ENCODE results near the gene ASB14.
"Not testable (repeated sequence)": the region's sequence is repeated elsewhere in the genome, so short reads cannot be mapped to it uniquely, and the experiment has no call there.

The ASB14 gene

DNA sequence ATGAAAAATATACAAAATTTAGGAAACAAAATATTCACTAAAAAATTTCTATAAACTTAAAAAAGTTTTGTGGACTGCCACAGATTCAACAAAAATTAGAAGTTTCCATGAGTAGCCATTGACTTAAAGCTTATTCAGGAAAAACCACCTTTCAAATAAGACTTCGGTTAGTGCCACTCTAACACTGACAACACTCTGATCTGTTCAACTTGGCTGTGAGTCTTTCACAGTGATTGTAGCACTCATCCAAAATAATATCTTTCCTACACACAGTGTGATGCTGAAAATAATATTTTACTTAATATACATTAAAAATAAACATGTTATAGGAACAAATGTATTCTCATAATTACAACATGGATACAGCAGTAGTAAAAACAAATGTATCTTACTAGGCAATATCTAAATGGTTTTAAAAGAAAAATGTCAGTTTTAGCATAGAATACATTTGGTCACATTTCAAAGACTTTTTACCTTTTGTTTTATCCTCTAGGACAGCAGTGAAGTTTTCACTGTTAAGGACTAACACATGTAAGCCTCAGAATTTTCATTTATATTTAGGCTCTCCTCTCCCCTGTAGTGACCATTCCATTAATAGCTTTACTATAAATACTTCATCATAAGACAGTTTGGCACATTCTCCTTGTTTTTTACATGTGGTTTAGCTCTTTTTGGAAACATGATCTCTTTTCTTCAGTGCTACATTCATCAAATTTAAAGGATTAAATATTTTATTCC is at the start of gene ASB14:
Gene ASB14, minus strand, starts transcription at position 527 of the 738 bp plus-strand sequence. CDS start 652 bp downstream, outside the sequence.
- no peak for DNase-seq (ENCODE audit: low read depth in 1 of 2, low spot score in 1 of 2)

DNA sequence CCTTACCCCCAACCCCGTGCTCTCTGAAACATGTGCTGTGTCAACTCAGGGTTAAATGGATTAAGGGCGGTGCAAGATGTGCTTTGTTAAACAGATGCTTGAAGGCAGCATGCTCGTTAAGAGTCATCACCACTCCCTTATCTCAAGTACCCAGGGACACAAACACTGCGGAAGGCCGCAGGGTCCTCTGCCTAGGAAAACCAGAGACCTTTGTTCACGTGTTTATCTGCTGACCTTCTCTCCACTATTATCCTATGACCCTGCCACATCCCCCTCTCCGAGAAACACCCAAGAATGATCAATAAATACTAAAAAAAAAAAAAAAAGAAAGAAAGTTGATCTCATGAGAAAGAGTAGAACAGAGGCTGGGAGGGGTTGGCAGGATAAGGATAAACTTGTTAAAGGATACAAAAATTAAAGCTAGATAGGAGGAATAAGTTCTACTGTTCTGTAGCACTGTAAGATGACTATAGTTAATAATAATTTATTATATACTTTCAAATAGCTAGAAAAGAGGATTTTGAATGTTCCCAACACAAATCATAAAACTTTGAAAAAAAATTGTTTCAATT is 46.7 kb upstream of the ASB14 start:
- DNase-seq (ENCODE audit: low read depth in 1 of 2, low spot score in 1 of 2), result not testable (repeated sequence)

DNA sequence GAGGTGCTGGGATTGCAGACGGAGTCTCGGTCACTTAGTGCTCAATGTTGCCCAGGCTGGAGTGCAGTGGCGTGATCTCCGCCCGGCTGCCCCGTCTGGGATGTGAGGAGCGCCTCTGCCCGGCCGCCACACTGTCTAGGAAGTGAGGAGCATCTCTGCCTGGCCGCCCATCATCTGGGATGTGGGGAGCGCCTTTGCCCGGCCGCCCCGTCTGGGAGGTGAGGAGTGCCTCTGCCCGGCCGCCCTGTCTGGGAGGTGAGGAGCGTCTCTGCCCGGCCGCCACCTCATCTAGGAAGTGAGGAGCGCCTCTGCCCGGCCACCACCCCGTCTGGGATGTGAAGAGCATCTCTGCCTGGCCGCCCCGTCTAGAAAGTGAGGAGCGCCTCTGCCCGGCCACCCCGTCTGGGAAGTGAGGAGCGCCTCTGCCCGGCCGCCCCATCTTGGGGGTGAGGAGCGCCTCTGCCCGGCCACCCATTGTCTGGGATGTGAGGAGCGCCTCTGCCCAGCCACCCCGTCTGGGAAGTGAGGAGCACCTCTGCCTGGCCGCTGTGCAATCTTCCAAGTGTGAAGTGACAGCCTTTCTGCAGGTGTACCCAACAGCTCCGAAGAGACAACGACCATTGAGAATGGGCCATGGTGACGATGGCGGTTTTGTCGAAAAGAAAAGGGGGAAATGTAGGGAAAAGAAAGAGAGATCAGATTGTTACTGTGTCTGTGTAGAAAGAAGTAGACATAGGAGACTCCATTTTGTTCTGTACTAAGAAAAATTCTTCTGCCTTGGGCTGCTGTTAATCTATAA is 46.0 kb upstream of the ASB14 start:
- not testable (repeated sequence) for DNase-seq (ENCODE audit: low read depth in 1 of 2, low spot score in 1 of 2)

DNA sequence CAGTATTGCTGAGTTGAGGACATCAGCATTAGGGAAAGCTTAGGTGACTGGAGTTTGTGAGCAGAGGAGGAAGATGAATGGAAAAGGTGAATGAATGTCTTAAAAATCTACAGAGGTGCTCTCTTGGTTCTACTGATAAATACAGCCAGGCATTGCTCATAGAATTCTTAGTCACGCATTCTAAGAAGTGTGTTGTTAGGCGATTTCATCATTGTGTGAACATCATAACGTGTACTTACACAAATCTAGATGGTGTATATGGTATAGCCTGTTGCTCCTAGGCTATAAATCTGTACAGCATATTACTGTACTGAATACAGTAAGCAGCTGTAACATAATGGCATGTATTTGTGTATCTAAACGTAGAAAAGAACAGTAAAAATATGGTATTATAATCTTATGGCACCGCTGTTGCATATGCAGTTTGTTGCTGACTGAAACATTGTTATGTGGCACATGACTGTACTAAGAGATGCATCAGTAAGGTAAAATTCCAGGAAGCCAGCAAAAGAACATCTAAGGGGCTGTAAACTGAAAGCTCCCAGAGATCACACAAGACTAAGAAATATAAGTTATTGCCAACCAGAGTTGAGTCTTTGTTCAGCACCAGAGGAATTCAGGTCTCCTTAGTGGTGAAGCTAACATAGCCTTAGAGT is 42.9 kb upstream of the ASB14 start:
- no peak for DNase-seq (ENCODE audit: low read depth in 1 of 2, low spot score in 1 of 2)

DNA sequence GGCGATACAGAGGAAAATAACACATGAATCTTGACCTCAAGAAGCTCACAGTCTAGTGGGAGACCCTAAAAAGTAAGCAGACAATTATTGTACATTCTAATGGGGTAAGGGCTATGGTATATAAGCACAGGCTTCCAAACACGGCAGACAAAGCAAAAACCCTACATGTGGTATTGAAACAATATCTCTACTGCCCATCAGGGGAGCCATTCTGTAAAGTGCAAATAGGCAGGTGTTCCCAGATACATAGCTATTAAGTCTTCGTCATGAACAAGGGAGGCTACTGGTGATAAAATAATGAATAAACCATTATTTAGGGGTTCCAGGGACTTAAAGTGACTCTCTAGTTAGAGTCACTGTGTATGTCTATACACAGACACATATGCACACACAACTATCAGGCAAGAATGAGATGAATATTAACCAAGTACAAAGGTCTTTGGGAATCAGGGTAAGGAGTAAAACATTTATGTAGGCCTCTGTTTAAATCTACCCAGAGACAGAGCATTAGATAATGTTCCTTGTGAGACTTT is 38.7 kb upstream of the ASB14 start:
- DNase-seq (ENCODE audit: low read depth in 1 of 2, low spot score in 1 of 2), result no peak

DNA sequence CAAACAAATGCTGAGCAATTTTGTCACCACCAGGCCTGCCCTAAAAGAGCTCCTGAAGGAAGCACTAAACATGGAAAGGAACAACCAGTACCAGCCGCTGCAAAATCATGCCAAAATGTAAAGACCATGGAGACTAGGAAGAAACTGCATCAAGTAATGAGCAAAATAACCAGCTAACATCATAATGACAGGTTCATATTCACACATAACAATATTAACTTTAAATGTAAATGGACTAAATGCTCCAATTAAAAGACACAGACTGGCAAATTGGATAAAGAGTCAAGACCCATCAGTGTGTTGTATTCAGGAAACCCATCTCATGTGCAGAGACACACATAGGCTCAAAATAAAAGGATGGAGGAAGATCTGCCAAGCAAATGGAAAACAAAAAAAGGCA is 34.0 kb upstream of the ASB14 start:
- not testable (repeated sequence) for DNase-seq (ENCODE audit: low read depth in 1 of 2, low spot score in 1 of 2)

DNA sequence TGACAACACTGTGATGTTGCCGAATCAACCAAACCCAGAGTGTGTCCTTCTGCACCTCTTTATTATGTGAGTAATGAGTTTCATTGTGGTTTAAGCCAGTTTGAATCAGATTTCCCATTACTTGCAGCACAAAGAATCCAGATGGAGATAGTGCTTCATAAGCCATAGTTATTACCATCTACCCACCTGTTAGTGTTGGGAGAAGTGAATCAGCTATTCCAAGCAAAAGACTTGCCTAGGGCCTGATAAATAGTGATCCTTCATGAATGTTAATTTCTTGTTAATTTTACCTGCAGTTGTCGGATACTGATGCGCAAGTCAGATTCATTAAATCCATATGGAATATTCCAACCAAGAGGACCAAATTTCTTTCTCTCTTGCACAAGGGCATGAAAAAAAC is 21.7 kb upstream of the ASB14 start:
- DNase-seq (ENCODE audit: low read depth in 1 of 2, low spot score in 1 of 2), result no peak

DNA sequence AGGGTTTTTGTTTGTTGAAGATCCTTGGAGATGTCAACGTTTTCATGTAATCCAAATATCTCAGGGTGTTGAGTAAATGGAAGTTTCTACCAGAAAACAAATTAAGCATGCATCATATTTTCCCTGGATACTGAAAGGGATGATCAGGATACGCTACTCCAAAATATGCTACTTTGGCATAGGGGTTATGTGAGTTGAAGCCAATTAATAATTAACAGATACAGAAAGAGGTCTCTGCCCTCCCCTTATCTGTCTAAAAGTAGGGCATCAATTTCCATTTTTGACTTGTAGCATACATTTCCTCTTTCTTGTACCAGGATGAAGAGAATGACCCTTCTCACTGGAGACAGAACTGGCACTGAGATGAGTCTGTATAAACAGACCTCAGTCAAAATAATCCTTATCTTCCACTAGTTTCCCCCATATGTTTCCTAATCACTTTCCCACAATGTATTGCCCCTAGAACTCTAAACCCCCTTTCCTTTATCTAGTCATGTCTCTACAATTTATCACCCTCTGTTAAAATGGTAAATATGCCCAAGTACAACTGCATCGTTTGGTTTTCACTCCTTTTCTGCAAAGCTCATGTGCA is 17.4 kb upstream of the ASB14 start:
- DNase-seq (ENCODE audit: low read depth in 1 of 2, low spot score in 1 of 2), result no peak

DNA sequence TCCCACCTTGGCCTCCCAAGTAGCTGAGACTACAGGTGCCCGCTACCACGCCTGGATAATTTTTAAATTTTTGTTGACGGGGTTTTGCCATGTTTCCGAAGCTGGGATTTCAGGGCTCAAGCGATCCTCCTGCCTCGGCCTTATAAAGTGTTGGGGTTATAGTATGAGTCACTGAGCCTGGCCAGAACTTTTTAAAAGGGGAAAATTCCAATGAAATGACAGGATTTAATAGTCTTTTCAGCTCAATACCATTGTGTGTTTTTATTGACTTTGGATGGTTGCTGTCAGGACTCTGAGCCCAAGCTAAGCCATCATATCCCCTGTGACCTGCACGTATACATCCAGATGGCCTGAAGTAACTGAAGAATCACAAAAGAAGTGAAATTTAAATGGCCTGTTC is 11.0 kb upstream of the ASB14 start:
- DNase-seq (ENCODE audit: low read depth in 1 of 2, low spot score in 1 of 2), result not testable (repeated sequence)

DNA sequence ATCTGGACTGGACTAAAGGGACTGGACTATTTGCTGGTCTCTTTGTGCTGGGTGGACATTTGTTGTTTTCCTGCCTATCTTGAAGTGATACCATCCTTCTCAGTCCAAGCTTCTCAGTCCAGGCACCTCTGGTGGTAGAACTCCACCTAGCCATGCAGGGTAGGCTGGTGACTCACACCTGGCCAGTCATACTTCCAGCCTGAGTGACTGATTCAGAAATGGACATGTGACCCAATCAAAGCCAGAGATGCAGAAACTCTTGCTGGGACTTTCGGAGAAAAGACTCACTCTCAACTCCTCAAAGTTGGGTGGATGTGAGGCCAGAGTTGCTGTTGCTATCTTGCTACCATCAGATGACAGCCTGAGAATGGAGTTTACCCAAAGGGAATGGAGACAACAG is 5.6 kb upstream of the ASB14 start:
- no peak for DNase-seq (ENCODE audit: low read depth in 1 of 2, low spot score in 1 of 2)

DNA sequence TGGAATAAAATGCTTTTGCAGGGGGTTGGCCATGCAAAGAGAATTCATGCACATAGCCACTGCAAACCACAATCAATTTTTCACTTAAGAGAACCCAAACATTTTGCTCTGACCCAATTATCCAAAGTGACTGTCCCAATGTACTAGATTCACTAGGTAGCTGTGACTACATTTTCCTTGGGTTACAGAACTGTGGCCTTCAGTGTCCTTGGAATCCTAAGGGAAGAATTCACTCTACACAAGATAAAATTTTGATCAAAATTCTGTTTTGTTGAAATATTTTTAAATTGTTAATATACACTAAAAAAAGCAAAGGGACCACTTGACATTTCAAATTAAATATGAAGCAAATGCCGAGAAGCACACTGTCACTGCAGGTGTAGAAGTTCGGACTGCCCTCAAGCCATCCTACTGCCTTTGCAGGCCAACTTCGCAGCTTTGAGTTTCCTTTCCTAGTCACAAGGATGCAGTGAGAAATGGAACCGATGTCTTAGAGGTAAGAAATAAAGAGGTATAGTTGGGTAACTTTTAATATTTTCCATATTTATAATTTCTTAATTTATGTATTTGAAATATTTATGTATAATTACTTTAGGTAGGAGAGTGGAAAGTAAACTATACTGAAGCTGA is 527 bp upstream of the ASB14 start:
- DNase-seq (ENCODE audit: low read depth in 1 of 2, low spot score in 1 of 2), result no peak

DNA sequence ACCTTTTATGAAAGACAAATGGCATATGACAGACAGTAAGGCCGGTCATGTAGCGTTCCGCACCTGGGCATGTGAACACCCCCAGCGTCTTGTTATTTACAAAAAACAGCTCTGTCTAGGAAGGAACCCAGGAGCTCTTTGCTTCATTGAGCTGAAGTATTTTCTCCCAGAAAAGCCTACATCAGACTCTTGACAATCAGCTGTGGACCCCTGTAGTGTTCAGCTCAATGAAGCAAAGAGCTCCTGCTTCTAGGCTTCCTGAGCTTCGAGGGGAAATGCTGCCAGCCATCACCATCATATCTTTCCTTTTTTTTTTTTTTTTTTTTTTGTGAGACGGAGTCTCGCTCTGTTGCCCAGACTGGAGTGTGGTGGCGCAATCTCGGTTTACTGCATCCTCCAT is 4.1 kb downstream of the ASB14 start:
- DNase-seq (ENCODE audit: low read depth in 1 of 2, low spot score in 1 of 2), result no peak

DNA sequence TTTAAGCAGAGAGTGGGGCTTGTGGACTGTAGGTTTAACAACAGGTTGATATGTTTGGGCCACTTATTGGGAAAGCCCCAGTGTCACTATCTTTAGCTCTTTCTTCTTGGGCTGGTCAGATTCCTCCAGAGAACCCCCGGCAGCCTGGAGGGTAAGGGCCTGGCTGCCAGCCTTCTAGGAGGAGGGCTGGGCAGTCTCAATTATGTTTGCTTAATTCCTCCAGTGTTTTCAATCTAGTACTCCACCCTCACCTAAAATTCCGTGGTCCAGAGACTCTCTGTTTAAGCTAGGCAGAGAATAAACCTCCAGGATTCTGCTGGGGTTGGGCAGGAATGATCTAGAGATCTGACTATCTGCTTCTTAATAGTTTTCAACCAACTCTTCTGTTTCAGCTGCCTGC is 5.3 kb downstream of the ASB14 start:
- no peak for DNase-seq (ENCODE audit: low read depth in 1 of 2, low spot score in 1 of 2)

DNA sequence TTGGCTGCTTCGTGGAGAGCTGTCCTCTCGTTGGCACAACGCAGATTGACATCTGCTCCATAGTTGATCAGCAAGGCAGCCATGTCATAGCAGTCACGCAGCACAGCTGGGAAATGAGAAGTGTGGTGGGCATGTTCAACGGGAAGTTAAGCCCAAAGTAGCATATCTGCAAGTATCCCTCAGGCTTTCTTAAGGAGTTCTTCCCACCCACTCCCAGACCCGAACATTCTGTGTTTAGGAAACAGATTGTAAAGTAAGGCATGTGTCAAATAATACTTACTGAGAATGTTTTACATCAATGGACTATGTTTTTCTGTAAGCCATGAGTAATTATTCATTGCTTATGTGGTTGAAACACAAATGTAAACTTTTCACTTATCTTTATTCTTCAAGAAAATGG is 9.2 kb downstream of the ASB14 start:
- no peak for DNase-seq (ENCODE audit: low read depth in 1 of 2, low spot score in 1 of 2)

DNA sequence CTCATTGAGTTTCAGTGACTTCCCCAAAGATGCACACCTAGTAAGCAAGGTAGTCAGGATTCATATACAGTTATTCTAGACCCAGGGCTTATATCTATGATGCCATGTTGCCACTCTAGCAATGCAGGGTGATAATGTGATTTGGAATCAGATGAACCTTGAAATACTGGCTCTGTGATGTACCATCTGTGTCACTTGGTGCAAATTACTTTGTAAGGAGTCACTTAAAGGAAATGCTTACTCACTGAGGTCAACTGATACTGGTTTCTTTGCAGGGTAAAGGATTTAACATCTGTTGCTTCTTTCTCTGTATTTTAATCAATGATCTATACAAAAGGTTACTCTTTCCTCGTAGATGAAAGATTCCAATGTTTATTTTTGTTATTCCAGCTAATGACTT is 10.8 kb downstream of the ASB14 start:
- DNase-seq (ENCODE audit: low read depth in 1 of 2, low spot score in 1 of 2), result no peak

DNA sequence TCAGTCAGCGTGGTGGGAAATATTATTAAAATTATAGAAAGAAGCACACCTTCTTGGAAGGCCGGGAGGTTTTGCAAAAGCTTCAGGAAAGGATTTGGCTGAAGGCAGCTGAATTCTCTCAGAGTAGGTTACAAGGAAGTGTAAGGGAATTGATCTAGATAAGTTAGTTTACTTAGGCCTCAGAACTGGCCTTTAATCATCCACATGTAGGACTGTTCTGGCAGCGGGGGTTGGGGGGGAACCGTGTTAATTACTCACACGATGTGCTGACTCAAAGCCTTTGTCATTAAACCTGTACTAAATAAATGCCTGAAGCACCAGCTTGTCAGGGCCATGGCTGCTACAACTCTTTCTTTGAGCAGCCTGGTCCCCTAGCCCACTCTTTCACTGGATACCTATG is 12.8 kb downstream of the ASB14 start:
- no peak for DNase-seq (ENCODE audit: low read depth in 1 of 2, low spot score in 1 of 2)

DNA sequence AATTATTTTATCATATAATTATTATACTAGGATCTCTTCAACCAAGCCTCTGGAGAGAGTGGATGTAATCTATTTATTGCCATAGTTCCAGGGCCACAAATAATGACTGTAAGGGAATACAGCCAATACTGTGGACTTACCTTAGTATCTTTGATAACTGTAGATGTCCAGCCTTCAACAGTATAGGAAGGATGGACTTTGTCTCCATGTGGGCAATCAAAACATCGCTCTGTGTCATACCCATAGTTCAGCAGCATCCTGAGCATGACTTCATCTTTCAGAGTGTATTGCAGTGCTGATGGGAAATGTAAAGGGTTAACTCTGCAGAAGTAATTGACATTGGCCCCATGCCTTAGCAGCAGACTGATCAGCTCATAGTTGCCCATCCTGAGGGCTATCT is 14.2 kb downstream of the ASB14 start:
- DNase-seq (ENCODE audit: low read depth in 1 of 2, low spot score in 1 of 2), result no peak

DNA sequence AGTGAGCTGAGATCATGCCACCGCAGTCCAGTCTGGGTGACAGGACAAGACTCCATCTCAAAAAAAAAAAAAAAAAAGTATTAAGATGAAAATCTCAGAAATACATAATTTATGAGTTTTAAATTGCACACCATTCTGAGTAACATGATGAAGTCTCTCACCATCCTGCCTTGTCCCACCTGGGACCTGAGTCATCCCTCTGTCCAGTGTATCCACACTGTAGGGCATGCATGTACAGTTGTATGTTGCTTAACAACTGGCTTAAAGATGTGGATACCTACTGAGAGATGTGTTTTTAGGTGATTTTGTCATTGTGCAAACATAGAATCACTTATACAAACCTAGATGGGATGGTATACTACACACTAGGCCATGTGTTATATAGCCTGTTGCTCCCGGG is 17.1 kb downstream of the ASB14 start:
- no peak for DNase-seq (ENCODE audit: low read depth in 1 of 2, low spot score in 1 of 2)

DNA sequence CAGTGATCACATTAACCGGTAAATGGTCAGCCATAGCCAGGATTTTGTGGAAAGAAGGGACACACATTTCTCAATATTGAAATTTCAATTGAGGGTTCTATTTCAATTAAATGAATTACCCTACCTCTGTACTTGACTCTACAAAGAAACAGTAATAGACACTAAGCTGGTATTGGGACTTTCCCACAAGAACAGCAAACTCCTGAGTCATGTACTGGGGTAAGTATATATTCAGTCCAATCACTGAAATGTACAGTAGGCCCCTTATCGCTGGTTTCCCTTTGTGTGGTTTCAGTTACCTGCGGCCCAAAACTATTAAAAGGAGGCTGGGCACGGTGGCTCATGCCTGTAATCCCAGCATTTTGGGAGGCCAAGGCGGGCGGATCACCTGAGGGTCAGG is 17.6 kb downstream of the ASB14 start:
- no peak for DNase-seq (ENCODE audit: low read depth in 1 of 2, low spot score in 1 of 2)

DNA sequence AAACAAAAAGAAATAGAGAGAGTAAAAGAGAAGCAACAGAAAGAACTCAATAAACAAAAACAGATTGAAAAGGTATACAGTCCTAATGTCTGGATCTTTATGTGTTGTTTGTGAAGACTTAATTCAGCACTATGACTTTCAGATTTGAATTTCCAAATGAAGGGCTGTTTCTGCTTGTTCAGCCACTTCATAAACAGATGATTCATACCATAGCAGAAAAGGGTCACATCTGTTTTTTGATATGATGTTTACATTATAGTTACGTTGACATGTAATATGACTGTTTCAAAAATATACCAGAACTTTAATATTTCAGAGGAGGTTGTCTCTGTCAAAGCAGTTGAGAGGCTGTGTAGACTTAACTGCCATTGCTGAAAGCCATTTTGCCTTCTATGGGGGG is 24.1 kb downstream of the ASB14 start:
- DNase-seq (ENCODE audit: low read depth in 1 of 2, low spot score in 1 of 2), result no peak

DNA sequence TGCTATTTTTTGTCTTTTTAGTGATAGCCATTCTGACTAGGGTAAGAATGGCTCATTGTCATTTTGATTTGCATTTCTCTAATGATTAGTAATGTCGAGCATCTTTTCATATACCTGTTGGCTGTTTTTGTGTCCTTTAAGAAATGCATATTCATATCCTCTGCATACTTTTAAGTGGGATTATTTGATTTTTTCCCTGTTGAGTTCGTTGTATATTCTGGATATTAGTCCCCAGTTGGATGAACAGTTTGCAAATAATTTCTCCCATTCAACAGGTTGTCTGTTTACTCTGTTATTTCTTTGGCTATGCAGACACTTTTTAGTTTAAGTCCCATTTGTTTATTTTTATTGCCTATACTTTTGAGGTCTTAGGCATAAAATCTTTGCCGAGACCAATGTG is 30.6 kb downstream of the ASB14 start:
- no peak for DNase-seq (ENCODE audit: low read depth in 1 of 2, low spot score in 1 of 2)

All from stimulated activated CD4-positive, alpha-beta T cell treated with anti-CD3 and anti-CD28 coated beads, Interleukin-15, amount 100 ng/mL, for 1 hour (primary cell).